Measurements from ENCODE around the gene PCCA.

DNA sequence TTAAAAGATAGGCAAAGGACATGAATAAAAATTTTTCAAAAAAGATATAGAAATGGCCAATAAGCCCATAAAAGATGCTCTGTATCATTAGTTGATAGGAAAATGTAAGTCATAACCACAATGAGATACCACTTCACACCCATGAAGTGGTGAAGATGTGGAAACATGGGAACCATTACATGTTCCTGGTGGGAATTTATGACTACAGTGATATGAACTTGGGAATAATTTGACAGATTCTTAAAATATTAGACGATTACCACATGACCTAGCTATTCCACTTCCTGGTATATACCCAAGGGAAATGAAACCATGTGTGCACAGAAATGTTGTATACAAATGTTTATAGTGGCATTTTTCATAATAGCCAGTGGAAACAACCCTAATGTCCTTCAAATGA lies 267.5 kb downstream of the PCCA start:
- TF ChIP-seq, protein P1, sequence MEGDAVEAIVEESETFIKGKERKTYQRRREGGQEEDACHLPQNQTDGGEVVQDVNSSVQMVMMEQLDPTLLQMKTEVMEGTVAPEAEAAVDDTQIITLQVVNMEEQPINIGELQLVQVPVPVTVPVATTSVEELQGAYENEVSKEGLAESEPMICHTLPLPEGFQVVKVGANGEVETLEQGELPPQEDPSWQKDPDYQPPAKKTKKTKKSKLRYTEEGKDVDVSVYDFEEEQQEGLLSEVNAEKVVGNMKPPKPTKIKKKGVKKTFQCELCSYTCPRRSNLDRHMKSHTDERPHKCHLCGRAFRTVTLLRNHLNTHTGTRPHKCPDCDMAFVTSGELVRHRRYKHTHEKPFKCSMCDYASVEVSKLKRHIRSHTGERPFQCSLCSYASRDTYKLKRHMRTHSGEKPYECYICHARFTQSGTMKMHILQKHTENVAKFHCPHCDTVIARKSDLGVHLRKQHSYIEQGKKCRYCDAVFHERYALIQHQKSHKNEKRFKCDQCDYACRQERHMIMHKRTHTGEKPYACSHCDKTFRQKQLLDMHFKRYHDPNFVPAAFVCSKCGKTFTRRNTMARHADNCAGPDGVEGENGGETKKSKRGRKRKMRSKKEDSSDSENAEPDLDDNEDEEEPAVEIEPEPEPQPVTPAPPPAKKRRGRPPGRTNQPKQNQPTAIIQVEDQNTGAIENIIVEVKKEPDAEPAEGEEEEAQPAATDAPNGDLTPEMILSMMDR (IDR thresholded peaks at IDR 0.05; ENCODE audit: borderline replicate concordance, extremely low read depth, low read length, poor library complexity, severe bottlenecking), result no peak
- TF ChIP-seq EZH2 (IDR thresholded peaks at IDR 0.05; ENCODE audit: borderline replicate concordance, low read depth, low read length, severe bottlenecking), result no peak

Measured in DND-41 (cell line).